K562 (cell line): ENCODE measurements around the gene TMEM147. TPM values are rescaled to one million over a fixed set of nuclear protein-coding genes. Genes with fewer than 3 reads are reported as not detected.

Experiments used
- ATAC-seq: fragments of 200-7000 bp; cut with Tn5 transposase; 3 replicates; pipeline ENCODE4 v1.9.1; 2020; ENCODE audit warnings: moderate library complexity
- BruUV-seq: library from RNA; stranded (reverse); fragments of 400-500 nt; replicated peaks from 2 replicates; lab custom pipeline; 2021; lab: Mats Ljungman, UMichigan
- CTCF ChIA-PET: fragments of 300-600 bp; formaldehyde crosslinking; extraction: SDS; loops from one replicate; lab custom pipeline; 2021; ENCODE audit warnings: low intra/inter-chr PET ratio; lab: Yijun Ruan, JAX
- POLR2A ChIA-PET: fragments of 300-600, 350-650 bp; sonication (Branson Sonifier 250); formaldehyde crosslinking; extraction: SDS; loops from one replicate; lab custom pipeline; 2021; ENCODE audit warnings: antibody characterized with exemption, inconsistent platforms; lab: Yijun Ruan, JAX
- DNase-seq, 4 experiments: peaks; one replicate each; pipeline versions ENCODE4 v3.0.0 to v3.0.0-alpha.2; 2011 to 2018; ENCODE audit warnings: low spot score in 3 of 4, mixed read lengths in 3 of 4; ENCODE audit errors: extremely low read depth in 1 of 4
- FAIRE-seq: peaks from 2 replicates; lab custom pipeline; 2011; peaks lifted over from hg19 to GRCh38; lab: Jason Lieb, UNC
- H2AFZ ChIP-seq: 2 replicates; pipeline ENCODE4 v1.6.0; 2011; ENCODE audit warnings: low read depth, low read length, control low read depth, inconsistent platforms
- H3K27ac ChIP-seq: fragments of 200-600 bp; 3 replicates; pipeline ENCODE4 v1.8.0; 2011; ENCODE audit warnings: low read depth, mild to moderate bottlenecking, control low read depth, inconsistent platforms, low read length, moderate library complexity, mixed read lengths; ENCODE audit errors: extremely low read depth
- H3K27me3 ChIP-seq, 2 experiments: fragments of 300-600 bp in 1 of 2; 2 replicates in 1 of 2; 3 replicates in 1 of 2; pipeline versions ENCODE4 v1.6.0 to v1.8.0; 2011; ENCODE audit warnings: inconsistent platforms in 2 of 2, low read length in 2 of 2, mild to moderate bottlenecking in 1 of 2, mixed read lengths in 1 of 2, moderate library complexity in 1 of 2; ENCODE audit not compliant: control insufficient read depth in 2 of 2, insufficient read depth in 2 of 2
- H3K36me3 ChIP-seq: fragments of 300-600 bp; 3 replicates; pipeline ENCODE4 v1.8.0; 2011; ENCODE audit warnings: mild to moderate bottlenecking, low read length, inconsistent platforms; ENCODE audit not compliant: control insufficient read depth, insufficient read depth
- H3K4me1 ChIP-seq, 2 experiments: fragments of 200-600 bp in 1 of 2; replicated peaks in 1 of 2; 2 replicates in 1 of 2; 3 replicates in 1 of 2; pipeline versions ENCODE4 v1.5.1 to v1.8.0; 2011; ENCODE audit warnings: inconsistent platforms in 2 of 2, low read length in 2 of 2, mild to moderate bottlenecking in 1 of 2, mixed read lengths in 1 of 2, moderate library complexity in 1 of 2; ENCODE audit not compliant: control insufficient read depth in 2 of 2, insufficient read depth in 2 of 2
- H3K4me2 ChIP-seq: 2 replicates; pipeline ENCODE4 v1.6.1; 2011; ENCODE audit warnings: low read length, control low read depth, inconsistent platforms, mixed read lengths; ENCODE audit not compliant: insufficient read depth
- H3K4me3 ChIP-seq: fragments of 200-600 bp; sonication (generic), shearing (Covaris generic); 2 replicates; pipeline ENCODE4 v1.5.1; 2016; ENCODE audit warnings: control low read depth, inconsistent platforms
- H3K79me2 ChIP-seq: fragments of 200-600 bp; 3 replicates; pipeline ENCODE4 v1.8.0; 2011; ENCODE audit warnings: low read length, inconsistent platforms; ENCODE audit not compliant: control insufficient read depth, insufficient read depth
- H3K9ac ChIP-seq, 2 experiments: 2 replicates each; pipeline versions ENCODE4 v1.6.0 to v1.6.1; 2011; ENCODE audit warnings: low read depth in 2 of 2, low read length in 2 of 2, control low read depth in 1 of 2, inconsistent platforms in 1 of 2, mild to moderate bottlenecking in 1 of 2, mixed read lengths in 1 of 2; ENCODE audit not compliant: insufficient read depth in 1 of 2
- H3K9me1 ChIP-seq: one replicate; pipeline ENCODE4 v1.6.0; 2011; ENCODE audit warnings: inconsistent platforms, mild to moderate bottlenecking, low read length, moderate library complexity; ENCODE audit not compliant: control insufficient read depth, insufficient read depth
- H3K9me3 ChIP-seq: replicated peaks from 2 replicates; pipeline ENCODE4 v1.5.1; 2011; ENCODE audit warnings: low read depth, low read length, inconsistent platforms; ENCODE audit not compliant: control insufficient read depth, insufficient read depth
- H4K20me1 ChIP-seq: replicated peaks from 2 replicates; pipeline ENCODE4 v1.6.1; 2011; ENCODE audit warnings: low read length, inconsistent platforms, mixed read lengths; ENCODE audit not compliant: control insufficient read depth, insufficient read depth
- DDX20 ChIP-seq: fragments of 450-650 bp; IDR thresholded peaks from 2 replicates; pipeline ENCODE4 v1.6.1; 2016; ENCODE audit warnings: missing genetic modification characterization, low read depth, mild to moderate bottlenecking, missing compliant biosample characterization, moderate library complexity
- ESRRA ChIP-seq: fragments of 450-650 bp; IDR thresholded peaks from 2 replicates; pipeline ENCODE4 v1.6.1; 2014; ENCODE audit warnings: low read depth, mild to moderate bottlenecking, moderate library complexity, borderline replicate concordance
- ETS1 ChIP-seq: conservative IDR thresholded peaks from 2 replicates; pipeline ENCODE4 v1.6.1; 2011; ENCODE audit warnings: low read depth, mild to moderate bottlenecking, low read length; ENCODE audit not compliant: control insufficient read depth
- ETV6 ChIP-seq, 3 experiments: fragments of 150-350 bp in 1 of 3; sonication (generic) in 1 of 3; formaldehyde crosslinking in 1 of 3; IDR thresholded peaks; 2 replicates each; pipeline versions ENCODE4 v1.6.1 to v1.8.0; 2014 to 2022; ENCODE audit warnings: borderline replicate concordance in 2 of 3, low read depth in 2 of 3, antibody characterized with exemption in 1 of 3, low read length in 1 of 3, mild to moderate bottlenecking in 1 of 3, missing genetic modification reagents in 1 of 3
- FOS ChIP-seq: IDR thresholded peaks from 3 replicates; pipeline ENCODE4 v1.6.1; 2011; ENCODE audit not compliant: insufficient read length; ENCODE audit errors: extremely low read depth
- HNRNPL ChIP-seq: fragments of 200-400 bp; formaldehyde crosslinking; IDR thresholded peaks from 2 replicates; pipeline ENCODE4 v1.6.1; 2017; ENCODE audit warnings: low read depth, mild to moderate bottlenecking, low read length
- IFI16 ChIP-seq: fragments of 250-450 bp; sonication (Bioruptor Pico); IDR thresholded peaks from 2 replicates; pipeline ENCODE4 v2.1.2; 2022; ENCODE audit warnings: mild to moderate bottlenecking, inconsistent platforms
- NFE2 ChIP-seq: IDR thresholded peaks from 2 replicates; pipeline ENCODE4 v1.6.1; 2014; ENCODE audit warnings: antibody characterized with exemption, low read depth
- SETDB1 ChIP-seq: IDR thresholded peaks from one replicate; pipeline ENCODE4 v1.6.1; 2012; ENCODE audit warnings: low read length, control low read depth, inconsistent platforms
- SMAD2 ChIP-seq: fragments of 150-350 bp; IDR thresholded peaks from 2 replicates; pipeline ENCODE4 v1.6.1; 2014; ENCODE audit warnings: low read depth, mild to moderate bottlenecking, low read length
- SNRNP70 ChIP-seq: fragments of 200-400 bp; formaldehyde crosslinking; optimal IDR thresholded peaks from 2 replicates; pipeline ENCODE3; 2017; ENCODE audit warnings: low read depth, low read length
- WHSC1 ChIP-seq: IDR thresholded peaks from one replicate; pipeline ENCODE4 v1.6.1; 2012; ENCODE audit warnings: low read length, control low read depth, inconsistent platforms
- ZNF197 ChIP-seq: fragments of 200-800 bp; sonication (Bioruptor generic); IDR thresholded peaks from 2 replicates; pipeline ENCODE4 v1.6.1; 2016; ENCODE audit warnings: low read depth, missing genetic modification characterization, missing compliant biosample characterization
- WGBS: fragments of 100-300 bp; shearing (Covaris generic); methylation state at CpG from one replicate; pipeline ENCODE4 v1.1.6; 2016; ENCODE audit warnings: low coverage, mixed read lengths; ENCODE audit not compliant: insufficient coverage; ENCODE audit errors: missing lambda C conversion rate; 5-methylcytosine and 5-hydroxymethylcytosine counted together
- in situ Hi-C: fragments of 300-500 bp; cut with MboI; formaldehyde crosslinking; loops from 4 replicates; pipeline ENCODE4 v1.15.0; 2018; ENCODE audit warnings: inconsistent platforms, mixed read lengths
- intact Hi-C: fragments of 100-400 bp; cut with micrococcal nuclease; formaldehyde crosslinking; loops from 2 replicates; pipeline ENCODE4 v1.14.2; 2022
- polyA plus RNA-seq, 8 experiments: library from polyadenylated mRNA; depleted of rRNA in 4 of 8; stranded (reverse) in 5 of 8; unstranded in 3 of 8; fragments of >200 nt; fragmentation: Nextera tagmentation in 2 of 8; fragmentation: Illumina TruSeq in 1 of 8; extraction: Ambion mirVana in 2 of 8; extraction: Trizol in 1 of 8; gene quantifications; 2 replicates each; pipeline versions ENCODE4 v1.2.1 to v1.2.3, GENCODE V29; 2011 to 2014; ENCODE audit warnings: inconsistent platforms in 1 of 8, missing spikeins in 1 of 8
- total RNA-seq, 7 experiments: library from RNA; depleted of rRNA in 6 of 7; stranded (reverse); fragments of >200 nt in 6 of 7; fragmentation: Illumina TruSeq in 2 of 7; extraction: Trizol in 2 of 7; gene quantifications; 2 replicates each; pipeline versions ENCODE4 v1.2.1 to v1.2.3, GENCODE V29; 2011 to 2021; ENCODE audit warnings: low replicate concordance in 1 of 7
- TF ChIP-seq, protein P1 (sequence below): fragments of 250-450 bp; sonication (Bioruptor Pico); IDR thresholded peaks from 2 replicates; pipeline ENCODE4 v1.9.0; 2021; ENCODE audit warnings: mild to moderate bottlenecking

The TMEM147 gene
- total and polyA plus RNA-seq, 9 of the 15 experiments (the other 6 are each of a cell fraction or from before 2014, with no cell fraction given) = 73.8 to 194 (median 142) TPM

- no TSS peak for BruUV-seq
- DNase-seq = no peak
- CTCF ChIA-PET = no interaction called here
Observed at GRCh38 chr19:35553385-35554000, 8.1 kb downstream of the TMEM147 start.

DNA sequence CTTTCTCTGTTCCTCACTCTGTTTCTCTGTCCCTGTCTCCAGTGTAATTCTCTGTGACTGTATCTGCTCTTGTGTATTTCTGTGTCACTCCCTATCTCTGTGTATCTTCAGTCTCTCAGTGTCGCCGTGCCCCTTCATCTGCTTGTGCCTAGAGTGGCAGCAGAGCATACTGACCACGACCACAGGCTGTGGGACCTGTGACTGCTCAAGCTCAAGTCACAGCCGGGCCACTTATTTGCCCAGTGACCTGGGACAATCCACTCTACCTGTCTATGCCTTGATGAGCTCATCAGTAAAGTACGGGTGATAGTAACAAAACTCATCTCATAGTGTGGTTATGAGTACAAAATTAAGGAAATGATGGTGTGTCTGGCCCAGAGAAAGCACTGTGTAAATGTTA is 8.7 kb downstream of the TMEM147 start:
- 0 out of 4 replicates have a peak overlapping the region, but pooled peaks of 1 of the 2 experiments have one; percentile 5 for H3K9ac ChIP-seq
- peaks cover 4 to 49% of the 10 kb centered on the region in 2 experiments; a peak in 3 of 5 replicates for H3K4me1 ChIP-seq
- H3K9me3 ChIP-seq = no peaks in the 10 kb centered on the region; the same call in 1 of the 2 replicates
- peaks cover 6% of the 10 kb centered on the region for H3K9me1 ChIP-seq
- in situ Hi-C loops (no loop called here), intact Hi-C loops (loop anchor here (2.0 kb wide), 1 partner anchor 163 kb away; no protein-coding TSS in a partner anchor)
- ATAC-seq (no peak), DNase-seq (no peak), FAIRE-seq (peak; percentile 48)
- H3K36me3 ChIP-seq = peaks cover 10% of the 10 kb centered on the region; the same call in 2 of the 3 replicates
- H3K79me2 ChIP-seq = no peaks in the 10 kb centered on the region
- no peak overlapping the region for H3K4me3 ChIP-seq
- H3K27me3 ChIP-seq = peaks cover under 1 to 18% of the 10 kb centered on the region in 2 experiments; a peak in 3 of 5 replicates
- H4K20me1 ChIP-seq = peaks cover 11% of the 10 kb centered on the region
- no peak overlapping the region for H2AFZ ChIP-seq
- H3K27ac ChIP-seq = no peak overlapping the region
- BruUV-seq = no TSS peak
- H3K4me2 ChIP-seq = no peak overlapping the region
- ChIA-PET CTCF (no interaction called here), POLR2A (interaction anchor here (0.6 to 0.7 kb wide), 2 partner anchors 213 to 224 kb away, joined by 3 read pairs; no protein-coding TSS in a partner anchor)
- 14% methylated on average over 5 of the region's 5 CpGs for WGBS
- TF ChIP-seq IFI16 (CRISPR knock-in tag) = no peak
- TF ChIP-seq ETS1 = no peak
- TF ChIP-seq DDX20 = no peak
- no peak for TF ChIP-seq ZNF197 (CRISPR knock-in tag)
- TF ChIP-seq SNRNP70 = no peak
- TF ChIP-seq, protein P1, sequence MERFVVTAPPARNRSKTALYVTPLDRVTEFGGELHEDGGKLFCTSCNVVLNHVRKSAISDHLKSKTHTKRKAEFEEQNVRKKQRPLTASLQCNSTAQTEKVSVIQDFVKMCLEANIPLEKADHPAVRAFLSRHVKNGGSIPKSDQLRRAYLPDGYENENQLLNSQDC (CRISPR knock-in tag) = no peak
- TF ChIP-seq SMAD2 = no peak
- TF ChIP-seq WHSC1 = no peak
- no peak for TF ChIP-seq ETV6 (IDR thresholded peaks at IDR 0.05; ENCODE audit: borderline replicate concordance in 1 of 2, low read depth in 2 of 2, low read length in 1 of 2)
- TF ChIP-seq ETV6 (CRISPR knock-in tag; IDR thresholded peaks at IDR 0.05; ENCODE audit: borderline replicate concordance) = no peak
- no peak for TF ChIP-seq HNRNPL
- no peak for TF ChIP-seq FOS
- no peak for TF ChIP-seq SETDB1

More at GRCh38 chr19:35553385-35554000, 8.1 kb downstream of the TMEM147 start:
- Histone ChIP-seq H3K9ac (0 out of 4 replicates have a peak overlapping the region, but pooled peaks of 1 of the 2 experiments have one; percentile 5), H3K36me3 (peaks cover 12% of the 10 kb centered on the region; the same call in 2 of the 3 replicates), H3K4me1 (peaks cover 4 to 48% of the 10 kb centered on the region in 2 experiments; a peak in 3 of 5 replicates), H3K4me3 (no peak overlapping the region), H3K27ac (no peak overlapping the region), H3K79me2 (no peaks in the 10 kb centered on the region), H3K9me1 (peaks cover 6% of the 10 kb centered on the region), H3K4me2 (no peak overlapping the region), H2AFZ (no peak overlapping the region), H4K20me1 (peaks cover 13% of the 10 kb centered on the region), H3K9me3 (no peaks in the 10 kb centered on the region; the same call in 1 of the 2 replicates), H3K27me3 (peaks cover 0 to 12% of the 10 kb centered on the region in 2 experiments; a peak in 3 of 5 replicates)
- no peak for ATAC-seq
- in situ Hi-C loops (no loop called here), intact Hi-C loops (no loop called here)
- POLR2A ChIA-PET = interaction anchor here (0.6 to 0.7 kb wide), 2 partner anchors 213 to 224 kb away, joined by 3 read pairs; no protein-coding TSS in a partner anchor
- 24% methylated on average over 14 of the region's 14 CpGs for WGBS
- peak; percentile 62 for TF ChIP-seq ESRRA
- TF ChIP-seq NFE2 = no peak
- no peak for FAIRE-seq
